Fibroblast of upper back skin (primary cell): ENCODE data around the gene OR2T3.
"Not testable (repeated sequence)": the region's sequence is repeated elsewhere in the genome, so short reads cannot be mapped to it uniquely, and the experiment has no call there.

Source experiments
- DNase-seq: peaks from one replicate; pipeline ENCODE4 v3.0.0-alpha.2; 2013

Gene OR2T3

GRCh38 chr1:248473051-248473450 lies at the start of gene OR2T3:
Gene OR2T3 (plus strand): TSS chr1:248473351. CDS start chr1:248473351, 0 bp downstream.
- not testable (repeated sequence) for DNase-seq

GRCh38 chr1:248427526-248428191 lies 45.5 kb upstream of the OR2T3 start:
- DNase-seq: not testable (repeated sequence)

- not testable (repeated sequence) for DNase-seq
Observed at GRCh38 chr1:248428192-248428533, 45.0 kb upstream of the OR2T3 start.

DNA sequence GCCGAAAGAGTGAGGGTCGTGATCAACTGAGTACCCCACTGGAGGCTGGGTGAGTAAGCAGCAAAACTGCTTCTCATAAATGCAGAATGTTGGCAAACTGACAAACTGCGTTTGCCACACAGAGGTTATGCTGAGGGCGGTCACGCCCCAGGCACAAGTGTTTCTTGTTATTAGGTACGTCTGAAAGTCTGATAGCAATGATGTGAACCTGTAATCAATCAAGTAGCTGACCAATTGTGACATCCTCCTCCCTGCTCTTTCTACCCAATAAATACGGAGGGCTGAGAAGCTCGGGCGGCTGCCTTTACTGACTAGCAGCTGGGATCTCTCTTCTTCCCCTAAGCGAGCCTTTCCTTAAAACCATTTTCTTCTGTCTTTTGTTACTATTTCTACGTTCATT lies 41.5 kb upstream of the OR2T3 start:
- not testable (repeated sequence) for DNase-seq

DNA sequence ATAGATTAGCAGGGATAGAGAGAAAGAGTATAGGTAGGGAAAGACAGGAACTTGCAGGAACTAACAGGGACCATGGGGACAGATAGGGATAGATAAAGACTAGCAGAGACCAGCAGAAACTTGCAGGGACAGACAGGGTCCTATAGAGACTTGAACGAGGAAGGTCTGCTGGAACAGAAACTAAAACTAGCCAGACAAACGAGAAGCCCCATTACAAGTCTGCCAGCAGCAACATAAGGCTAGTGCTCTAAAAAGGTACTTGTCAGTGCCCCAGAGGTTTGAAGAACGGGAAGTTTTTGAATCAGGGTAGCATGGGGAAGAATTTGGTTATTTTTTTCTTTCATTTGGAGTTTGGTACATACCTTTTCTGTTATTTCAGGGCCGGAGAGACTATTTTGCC lies 41.0 kb upstream of the OR2T3 start:
- not testable (repeated sequence) for DNase-seq

GRCh38 chr1:248433811-248434415 lies 39.2 kb upstream of the OR2T3 start:
- DNase-seq: not testable (repeated sequence)

DNA sequence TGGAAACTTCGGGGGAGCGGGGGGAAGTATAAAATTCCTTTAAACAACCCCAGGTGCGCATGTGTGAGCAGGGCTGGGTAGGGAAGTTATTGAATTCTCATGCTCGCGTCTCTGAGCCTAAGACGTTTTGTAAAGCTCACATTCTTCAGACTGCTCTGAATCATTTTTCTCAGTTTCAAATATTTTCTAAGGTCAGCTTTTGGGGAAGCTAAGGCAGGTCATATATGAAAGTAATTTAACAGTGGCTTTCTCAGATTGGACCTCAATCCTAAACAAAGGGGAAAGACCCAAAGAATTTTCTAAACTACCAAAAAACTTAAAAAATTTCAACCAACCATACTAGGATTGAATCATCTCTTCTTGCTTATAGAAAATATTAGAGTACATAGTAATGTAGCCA lies 38.2 kb upstream of the OR2T3 start:
- not testable (repeated sequence) for DNase-seq

DNA sequence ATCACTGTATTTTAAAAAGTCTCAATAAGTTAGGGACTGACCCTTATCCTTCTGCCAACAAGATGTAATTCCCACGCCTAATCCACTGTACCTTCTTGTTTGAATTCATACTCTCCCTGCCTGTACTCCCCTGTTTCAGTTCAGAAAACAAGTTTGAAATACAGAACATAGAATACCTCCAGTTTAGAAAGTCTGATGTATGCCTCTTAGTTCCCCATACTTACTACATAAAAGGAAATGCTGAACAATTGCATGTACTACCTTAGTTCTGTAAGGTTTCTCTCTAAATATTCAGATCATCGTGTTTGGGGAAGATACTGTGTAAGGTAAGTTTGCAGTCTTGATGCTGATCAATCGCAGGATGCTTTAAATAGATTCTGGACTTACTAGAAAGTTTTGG lies 36.8 kb upstream of the OR2T3 start:
- not testable (repeated sequence) for DNase-seq

DNA sequence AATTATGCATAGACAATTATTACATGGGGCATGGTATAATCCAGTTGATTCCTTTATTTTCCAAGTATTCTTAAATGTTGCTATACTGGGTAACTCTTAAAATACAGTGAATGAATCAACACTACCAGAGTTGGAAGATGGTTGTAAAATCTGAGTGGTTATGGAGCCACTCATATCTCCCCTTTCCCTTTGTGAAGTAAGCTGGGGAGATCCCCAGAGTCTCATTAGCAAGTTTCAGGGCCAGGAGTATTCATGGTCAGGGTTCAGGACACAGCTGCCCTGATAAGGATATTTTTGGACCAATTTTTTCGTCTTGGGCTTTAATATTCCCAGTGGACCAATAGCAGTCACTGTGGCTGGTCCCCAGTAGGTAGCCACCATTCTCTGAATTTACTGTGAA lies 34.5 kb upstream of the OR2T3 start:
- DNase-seq: not testable (repeated sequence)

DNA sequence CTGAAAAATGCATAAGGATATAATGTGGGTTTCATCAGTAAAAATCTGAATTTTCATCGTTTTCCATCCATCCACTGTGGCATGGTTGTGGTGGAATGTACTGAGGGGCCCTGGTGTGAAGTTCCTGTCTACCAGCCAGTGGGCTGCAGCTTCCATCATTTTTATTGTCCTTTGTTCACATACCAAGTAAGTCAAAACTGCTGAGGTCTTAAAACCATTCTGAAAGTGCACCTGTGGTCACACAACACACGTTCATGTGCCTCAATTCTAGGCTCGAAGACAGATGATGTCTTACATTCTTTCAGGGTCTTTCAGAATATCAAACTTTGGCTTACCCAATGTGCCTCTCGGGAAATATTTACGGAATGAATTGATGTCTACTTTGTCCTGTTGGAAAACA lies 33.9 kb upstream of the OR2T3 start:
- DNase-seq: not testable (repeated sequence)

DNA sequence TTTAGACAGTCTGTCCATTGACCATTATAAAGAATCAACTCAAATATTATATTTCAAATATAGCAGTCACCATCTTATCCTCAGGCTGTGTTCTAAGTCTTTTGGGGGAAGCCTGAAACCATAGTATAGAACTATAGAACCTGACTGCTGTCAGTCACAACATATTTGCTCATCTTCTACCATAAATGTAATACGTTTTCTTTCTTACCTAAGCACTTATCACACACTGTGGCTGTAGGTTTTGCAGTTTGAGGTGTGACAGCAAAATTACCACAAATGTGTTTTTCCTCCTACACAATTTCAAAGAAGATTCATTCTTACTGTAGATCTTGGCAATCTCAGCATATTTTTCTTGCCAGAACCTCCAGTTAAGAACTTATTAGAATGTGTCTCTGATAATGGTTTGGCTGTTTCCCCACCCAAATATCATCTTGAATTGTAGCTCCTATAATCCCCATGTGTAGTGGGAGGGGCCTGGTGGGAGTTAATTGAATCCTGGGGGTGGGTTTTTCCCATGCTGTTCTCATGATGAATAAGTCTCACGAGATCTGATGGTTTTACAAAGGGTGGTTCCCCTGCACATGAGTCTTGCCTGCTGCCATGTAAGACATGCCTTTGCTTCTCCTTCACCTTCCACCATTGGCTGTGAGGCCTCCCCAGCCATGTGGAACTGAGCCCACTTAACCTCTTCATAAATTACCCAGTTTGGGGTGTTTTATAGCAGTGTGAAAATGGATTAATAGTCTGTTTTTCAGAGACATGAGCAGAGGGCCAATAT lies 30.5 kb upstream of the OR2T3 start:
- DNase-seq: not testable (repeated sequence)

- DNase-seq: not testable (repeated sequence)
Observed at GRCh38 chr1:248444603-248445002, 28.5 kb upstream of the OR2T3 start.

GRCh38 chr1:248445399-248445798 lies 27.8 kb upstream of the OR2T3 start, which contains the start of gene OR2T2:
Gene OR2T2 (plus strand): TSS chr1:248445637. CDS start chr1:248452798, 7,161 bp downstream.
- DNase-seq: not testable (repeated sequence)

DNA sequence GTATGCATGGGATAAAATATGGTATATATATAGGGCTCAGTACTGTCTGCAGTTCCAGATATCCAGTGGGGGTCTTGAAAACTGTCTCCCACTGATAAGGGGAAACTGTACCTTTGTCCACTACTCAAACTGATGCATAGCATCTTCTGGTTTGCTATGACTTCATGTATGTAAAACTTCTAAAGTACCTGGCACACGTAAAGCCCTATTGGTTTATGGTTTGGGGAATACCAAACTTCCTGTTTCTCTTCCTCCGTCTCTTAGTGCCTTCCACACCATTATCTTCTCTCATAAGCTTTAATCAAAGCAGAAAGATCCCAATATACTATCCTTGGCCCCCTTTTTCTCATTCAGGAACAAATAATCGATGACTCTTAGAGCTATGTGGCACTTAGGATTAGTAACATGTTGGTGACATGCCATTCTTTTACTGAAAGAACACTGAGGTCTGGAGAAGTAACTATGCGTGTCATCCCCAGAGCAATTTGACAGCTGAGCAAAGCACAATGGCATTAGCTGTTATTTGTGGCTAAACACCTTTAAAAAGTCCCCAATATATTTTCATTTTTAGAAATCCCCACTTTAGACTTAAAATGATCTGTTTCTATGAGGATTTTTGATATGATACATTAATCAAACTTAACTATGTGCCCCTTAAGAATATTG lies 24.6 kb upstream of the OR2T3 start:
- not testable (repeated sequence) for DNase-seq

GRCh38 chr1:248449821-248450465 lies 23.2 kb upstream of the OR2T3 start:
- DNase-seq: not testable (repeated sequence)

DNA sequence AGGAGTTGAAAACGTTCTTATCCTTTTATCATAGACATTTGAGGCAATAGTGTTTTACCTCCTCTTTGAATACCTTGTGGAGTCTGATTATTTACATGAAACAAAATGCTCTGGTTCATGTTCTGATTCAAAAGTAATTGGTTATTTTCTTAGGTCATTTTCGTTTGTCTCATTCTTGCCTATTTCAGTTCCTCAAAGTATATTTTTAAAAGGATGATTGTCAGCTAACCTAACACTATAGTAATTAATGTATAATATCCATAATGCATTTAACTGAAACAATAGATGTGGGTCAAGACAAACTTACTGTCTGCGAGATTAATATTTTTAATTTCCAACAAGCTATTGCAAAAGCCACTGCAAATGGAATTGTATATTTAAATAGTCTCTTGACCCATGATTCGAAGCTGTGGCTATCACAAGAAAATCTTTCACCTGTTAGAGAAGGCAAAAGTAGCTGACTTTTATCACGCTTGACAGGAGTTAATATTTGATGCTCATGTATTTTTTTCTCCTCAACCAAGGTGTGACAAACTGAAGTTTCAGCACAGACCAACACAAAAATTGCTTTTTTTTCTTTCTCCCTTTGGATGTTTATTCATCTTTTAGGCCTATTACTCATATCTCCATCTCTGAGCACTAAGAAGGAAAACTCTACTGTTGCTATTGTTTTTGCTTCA lies 22.5 kb upstream of the OR2T3 start:
- DNase-seq: not testable (repeated sequence)

- not testable (repeated sequence) for DNase-seq
Observed at GRCh38 chr1:248453619-248454018, 19.5 kb upstream of the OR2T3 start.

DNA sequence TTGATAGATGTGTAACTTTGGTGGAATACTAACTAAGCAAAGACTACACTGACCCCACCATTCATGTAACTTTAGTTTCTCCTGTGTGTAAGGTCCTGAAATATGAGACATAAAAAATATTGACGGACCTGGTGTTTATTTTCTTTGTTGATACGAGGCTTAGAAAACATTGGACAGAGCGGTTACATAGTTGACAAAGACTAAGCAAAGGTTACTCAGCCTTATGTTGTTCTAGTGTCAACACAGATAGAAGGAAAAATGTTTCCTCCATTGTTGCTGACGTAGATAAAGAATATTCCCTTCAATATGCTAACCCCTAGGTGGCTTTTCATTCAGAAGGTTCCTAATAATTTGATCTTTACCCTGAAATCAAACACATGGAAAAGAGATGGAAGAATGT lies 18.1 kb upstream of the OR2T3 start:
- not testable (repeated sequence) for DNase-seq

DNA sequence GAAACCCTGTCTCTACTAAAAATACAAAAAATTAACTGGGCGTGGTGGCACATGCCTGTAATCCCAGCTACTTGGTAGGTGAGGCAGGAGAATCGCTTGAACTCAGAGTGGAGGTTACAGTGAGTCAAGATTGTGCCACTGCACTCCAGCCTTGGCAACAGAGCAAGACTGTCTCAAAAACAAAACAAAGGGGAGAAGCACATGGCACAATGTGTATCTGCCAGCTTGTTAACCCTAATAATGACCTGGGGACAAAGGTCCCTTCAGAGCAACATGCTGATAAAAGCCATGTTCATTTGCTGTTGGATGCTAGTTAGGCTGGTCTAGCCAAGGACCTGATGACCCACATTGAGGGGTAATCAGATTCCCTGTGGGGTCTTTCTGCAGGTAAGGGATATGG lies 16.5 kb upstream of the OR2T3 start:
- not testable (repeated sequence) for DNase-seq

DNA sequence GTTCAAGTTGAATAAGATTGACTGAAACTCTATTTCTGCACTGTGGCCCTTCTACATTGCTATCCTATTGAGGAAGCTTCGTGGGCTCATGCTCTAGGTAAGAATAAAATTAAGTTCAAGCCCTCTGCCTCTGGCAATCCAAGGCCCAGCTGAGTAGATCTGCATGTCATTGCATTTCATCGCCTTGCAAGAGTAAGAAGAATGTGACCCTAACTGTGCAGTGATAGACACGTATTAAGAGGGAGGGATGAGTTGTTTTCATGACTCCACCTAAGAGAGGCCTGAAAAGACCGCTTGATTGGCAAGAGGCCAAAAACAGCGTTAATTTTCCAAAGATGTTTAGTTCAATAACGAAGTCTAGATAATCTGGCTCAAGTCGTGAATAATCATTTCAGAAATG lies 14.0 kb upstream of the OR2T3 start:
- not testable (repeated sequence) for DNase-seq

DNA sequence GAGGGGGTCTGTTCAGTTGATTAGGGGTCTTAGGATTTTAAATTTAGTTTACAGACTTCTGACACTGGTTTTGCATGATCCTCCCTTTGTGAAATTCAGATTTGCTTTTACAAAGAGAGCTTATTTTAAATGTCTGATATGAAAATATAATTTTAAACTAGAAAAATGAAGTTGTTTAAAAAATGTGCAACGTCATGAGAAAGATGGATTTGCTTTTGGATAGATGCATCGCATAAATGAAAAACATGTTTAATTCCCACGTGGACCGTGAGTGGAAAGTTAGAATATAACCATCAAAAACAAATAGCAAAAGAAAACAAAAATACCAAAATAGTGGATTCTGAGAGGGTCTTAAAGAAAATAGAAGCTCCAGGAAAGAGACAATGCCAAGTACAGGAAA lies 2.0 kb upstream of the OR2T3 start:
- no peak for DNase-seq

DNA sequence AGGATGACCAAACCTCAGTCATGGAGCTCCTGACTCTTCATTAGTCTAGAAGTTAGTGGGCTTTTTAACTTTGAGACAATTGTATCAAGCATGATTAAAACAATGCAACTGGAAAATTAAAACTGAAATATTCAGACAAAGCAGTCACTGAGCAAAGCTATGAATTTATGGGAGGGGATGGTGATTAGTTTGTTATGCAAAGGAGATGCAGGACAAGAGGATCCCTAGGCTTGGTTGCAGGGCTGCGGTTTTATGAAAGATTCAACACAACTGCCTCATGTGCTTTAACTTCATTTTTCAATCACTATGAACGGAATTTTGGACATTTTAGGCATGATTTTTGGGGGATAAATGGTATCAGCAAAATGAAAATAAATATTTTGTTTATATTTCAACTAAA lies 1.0 kb upstream of the OR2T3 start:
- DNase-seq: not testable (repeated sequence)
